SKM-1 treated with dmso at 0.1 percent for 144 hours (cell line): ENCODE measurements around the gene IGIP.

Experiments
- DNase-seq: peaks from one replicate; lab custom pipeline; 2025; ENCODE audit not compliant: unreplicated experiment; lab: John Stamatoyannopoulos, UW

IGIP gene

GRCh38 chr5:140125637-140126036 is at the start of gene IGIP:
TSS of gene IGIP (plus strand) at chr5:140125937. CDS start at chr5:140128477, 2,540 bp downstream.
- no peak for DNase-seq

- no peak for DNase-seq
Measured at GRCh38 chr5:140076142-140076541, 49.6 kb upstream of the IGIP start.

GRCh38 chr5:140076788-140077187 is 48.9 kb upstream of the IGIP start:
- DNase-seq = no peak

GRCh38 chr5:140083120-140083519 is 42.6 kb upstream of the IGIP start:
- DNase-seq = peak; percentile 2

- no peak for DNase-seq
Measured at GRCh38 chr5:140083650-140084049, 42.1 kb upstream of the IGIP start.

GRCh38 chr5:140084541-140084940 is 41.2 kb upstream of the IGIP start:
- no peak for DNase-seq

DNA sequence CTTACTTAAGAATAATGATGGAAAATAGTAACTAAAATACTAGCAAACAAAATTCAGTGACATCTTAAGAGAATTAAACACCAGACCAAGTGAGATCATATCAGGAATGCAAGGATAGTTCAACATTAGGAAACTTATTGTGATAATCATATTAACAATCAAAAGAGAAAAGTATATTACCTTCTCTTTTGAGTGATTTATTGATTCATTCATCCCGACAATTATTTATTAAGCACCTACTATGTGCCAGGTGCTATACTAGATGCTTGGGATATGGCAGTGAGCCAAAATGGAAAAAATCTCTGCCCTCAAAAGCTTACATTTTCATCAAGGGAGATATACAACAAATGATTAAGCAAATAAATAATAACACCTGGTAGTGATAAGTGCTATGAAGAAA is 35.5 kb upstream of the IGIP start:
- no peak for DNase-seq

DNA sequence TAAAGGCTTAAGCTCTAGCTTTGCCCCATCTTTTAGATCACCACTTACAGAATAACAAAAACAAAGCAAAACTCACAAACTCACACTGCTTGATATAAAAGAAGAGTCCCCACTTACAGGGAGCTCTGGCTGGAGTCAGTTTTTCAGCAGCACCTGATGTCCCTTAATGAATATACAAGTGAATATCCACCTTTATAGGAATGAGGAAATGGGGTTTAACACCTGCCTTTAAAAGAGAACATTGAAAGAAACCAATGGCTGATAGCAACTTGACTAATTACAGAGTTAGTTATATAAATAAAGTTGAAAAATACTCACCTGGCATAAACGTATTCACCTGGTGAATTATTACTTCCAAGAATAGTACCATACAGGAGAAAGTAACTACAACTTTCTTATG is 32.6 kb upstream of the IGIP start:
- DNase-seq = no peak

DNA sequence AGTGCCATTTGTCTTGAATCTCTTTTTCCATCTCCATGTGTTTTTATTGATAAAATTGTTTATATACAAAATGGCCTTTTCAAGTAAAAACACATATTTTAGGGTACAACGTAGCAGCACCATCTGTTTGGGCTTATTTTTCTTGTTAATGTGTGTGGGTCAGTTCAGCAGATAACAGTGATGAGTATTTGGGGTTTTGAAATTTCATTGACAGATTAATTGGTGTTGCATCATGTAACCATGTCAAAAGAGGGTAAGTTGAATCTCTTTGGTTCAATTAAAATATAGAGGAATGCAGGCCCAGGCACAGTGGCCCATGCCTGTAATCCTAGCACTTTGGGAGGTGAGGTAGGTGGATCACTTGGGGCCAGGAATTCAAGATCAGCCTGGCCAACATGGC is 31.9 kb upstream of the IGIP start:
- no peak for DNase-seq

DNA sequence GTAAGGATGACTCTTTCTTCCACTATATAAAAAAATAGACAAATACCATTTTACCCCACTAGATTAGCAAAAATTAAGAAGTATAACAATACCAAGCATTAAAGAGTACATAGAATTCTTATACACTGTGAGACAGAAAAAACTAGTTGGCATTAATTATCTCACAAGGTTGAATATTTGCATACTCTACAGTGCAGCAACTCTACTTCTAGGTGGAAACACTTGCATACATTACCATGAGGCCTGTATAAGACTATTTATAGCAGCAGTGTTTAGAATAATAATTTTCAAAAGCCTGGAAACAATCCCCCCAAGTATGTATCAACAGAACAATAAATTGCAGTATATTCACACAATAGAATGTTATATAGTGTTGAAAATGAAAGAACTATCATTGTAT is 30.8 kb upstream of the IGIP start:
- DNase-seq = no peak

DNA sequence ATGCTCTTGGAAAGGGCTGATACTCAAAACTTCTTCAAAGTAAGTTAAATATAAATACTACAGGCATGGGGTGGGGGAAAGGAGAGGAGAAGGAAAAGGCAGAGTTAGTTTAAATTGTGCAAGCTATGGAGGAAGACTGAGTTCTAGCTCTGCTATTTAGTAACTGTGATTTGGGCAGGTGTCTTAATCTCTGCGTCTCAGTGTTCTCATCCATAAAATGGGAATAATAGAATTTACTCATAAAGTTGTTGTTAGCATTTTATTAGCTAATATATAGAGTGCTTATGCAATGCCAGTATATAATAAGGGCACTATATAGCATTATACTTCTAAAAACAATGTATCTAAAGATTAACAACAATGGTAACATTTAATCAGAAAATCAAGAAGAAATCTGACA is 24.6 kb upstream of the IGIP start:
- no peak for DNase-seq

DNA sequence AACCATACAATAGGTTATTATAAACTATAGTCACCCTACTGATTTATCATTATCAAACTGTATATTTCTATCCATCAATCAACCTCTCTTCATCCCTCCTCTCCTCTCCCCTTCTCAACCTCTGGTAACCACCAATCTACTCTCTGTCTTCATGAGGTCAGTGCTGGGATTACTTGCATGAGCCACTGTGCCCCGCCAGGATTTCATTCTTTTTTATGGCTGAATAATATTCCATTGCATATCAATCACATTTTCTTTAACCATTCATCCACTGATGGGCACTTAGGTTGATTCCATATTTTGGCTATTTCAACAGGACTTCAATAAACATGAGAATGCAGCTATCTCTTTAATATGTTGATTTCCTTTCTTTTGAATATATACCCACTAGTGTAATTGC is 22.6 kb upstream of the IGIP start:
- DNase-seq = no peak

- DNase-seq = no peak
Measured at GRCh38 chr5:140104100-140104499, 21.6 kb upstream of the IGIP start.

DNA sequence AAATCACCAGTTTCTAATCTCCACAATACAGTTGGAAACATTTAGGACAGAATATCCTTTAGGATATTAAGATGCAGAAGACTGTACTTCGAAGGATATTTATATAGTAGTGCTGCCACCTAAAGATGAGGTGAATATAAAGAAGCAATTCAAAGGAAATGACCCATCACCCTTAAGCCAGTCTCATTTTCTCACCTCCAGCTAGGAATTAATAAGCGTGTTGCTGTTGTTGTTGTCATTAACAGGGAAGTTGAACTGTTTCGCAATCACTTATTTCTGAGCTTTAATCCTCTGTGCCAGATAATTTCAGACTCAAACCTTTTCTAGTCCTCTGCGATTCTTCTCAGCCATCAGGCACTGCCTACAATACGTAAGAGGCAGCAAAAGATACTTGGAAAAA is 19.6 kb upstream of the IGIP start:
- DNase-seq = no peak

DNA sequence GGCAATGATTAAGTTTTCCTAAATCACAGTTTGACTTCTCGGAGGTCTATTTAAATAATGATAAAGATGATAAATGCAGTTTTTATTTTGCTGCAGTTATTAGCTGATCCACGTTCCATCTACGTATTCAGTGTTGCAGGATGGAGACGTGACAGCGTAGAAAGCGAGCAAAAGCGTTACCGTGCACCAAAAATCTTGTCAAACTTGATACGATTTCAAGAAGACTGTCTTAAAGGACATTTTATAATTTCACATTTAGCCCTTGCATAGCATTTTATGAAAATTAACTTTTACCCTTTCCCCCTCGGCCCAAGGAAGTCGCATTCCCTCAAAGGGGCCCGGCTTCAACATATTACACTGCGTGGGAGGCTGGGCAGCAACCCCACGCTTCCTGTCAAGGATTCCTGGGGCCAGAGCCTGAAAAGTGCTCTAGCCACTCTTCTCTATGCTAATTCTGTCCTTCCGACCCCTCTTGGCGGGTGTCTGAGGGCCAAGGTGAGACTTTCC is 18.9 kb upstream of the IGIP start:
- no peak for DNase-seq

GRCh38 chr5:140107312-140108092 is 18.2 kb upstream of the IGIP start:
- DNase-seq = peak; percentile 94

DNA sequence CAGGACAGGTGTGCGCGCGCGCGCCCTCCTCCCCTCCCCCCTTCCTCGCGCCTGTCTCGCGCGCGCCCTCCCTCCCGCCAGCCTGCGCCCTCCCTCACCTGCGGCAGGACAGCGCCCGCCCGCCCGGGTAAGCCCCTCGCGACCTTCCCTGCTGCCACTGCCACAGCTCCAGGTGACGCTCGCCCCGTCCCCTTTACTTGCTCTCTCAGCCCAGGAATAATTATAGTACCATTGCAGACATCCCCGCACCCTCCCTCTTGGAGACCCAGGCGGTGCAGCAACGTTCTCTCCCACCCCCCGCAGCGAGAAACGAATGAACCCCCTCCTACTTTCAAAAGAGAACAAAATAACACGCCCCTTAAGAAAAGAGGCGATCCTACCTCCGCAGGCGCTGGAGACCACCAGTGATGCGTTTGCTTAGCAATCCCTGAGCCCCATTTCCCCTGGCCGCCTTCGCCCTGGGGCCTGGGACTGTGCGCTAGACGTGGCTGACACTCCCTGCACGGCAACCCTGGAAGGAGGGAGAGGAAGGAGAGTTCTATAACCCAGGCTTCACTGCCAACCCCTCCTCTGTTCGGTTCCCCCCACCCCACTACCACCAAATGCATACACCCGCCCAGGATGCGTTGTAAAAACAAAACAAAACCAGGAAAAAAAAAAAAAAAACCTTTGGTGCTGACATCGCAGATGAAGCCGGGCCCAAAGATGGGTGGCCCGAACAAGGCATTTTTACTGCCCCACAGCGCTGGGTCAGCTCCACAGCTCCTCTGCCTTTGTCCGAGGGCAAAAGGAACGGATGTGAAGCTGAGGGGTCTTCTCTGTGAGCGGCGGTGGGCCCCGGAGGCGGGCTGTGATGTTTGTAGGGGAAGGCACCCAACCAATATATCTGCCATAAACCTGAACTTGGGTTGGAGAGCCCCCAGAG is 17.4 kb upstream of the IGIP start:
- peak; percentile 27 for DNase-seq

- DNase-seq = no peak
Measured at GRCh38 chr5:140109018-140109758, 16.5 kb upstream of the IGIP start.

DNA sequence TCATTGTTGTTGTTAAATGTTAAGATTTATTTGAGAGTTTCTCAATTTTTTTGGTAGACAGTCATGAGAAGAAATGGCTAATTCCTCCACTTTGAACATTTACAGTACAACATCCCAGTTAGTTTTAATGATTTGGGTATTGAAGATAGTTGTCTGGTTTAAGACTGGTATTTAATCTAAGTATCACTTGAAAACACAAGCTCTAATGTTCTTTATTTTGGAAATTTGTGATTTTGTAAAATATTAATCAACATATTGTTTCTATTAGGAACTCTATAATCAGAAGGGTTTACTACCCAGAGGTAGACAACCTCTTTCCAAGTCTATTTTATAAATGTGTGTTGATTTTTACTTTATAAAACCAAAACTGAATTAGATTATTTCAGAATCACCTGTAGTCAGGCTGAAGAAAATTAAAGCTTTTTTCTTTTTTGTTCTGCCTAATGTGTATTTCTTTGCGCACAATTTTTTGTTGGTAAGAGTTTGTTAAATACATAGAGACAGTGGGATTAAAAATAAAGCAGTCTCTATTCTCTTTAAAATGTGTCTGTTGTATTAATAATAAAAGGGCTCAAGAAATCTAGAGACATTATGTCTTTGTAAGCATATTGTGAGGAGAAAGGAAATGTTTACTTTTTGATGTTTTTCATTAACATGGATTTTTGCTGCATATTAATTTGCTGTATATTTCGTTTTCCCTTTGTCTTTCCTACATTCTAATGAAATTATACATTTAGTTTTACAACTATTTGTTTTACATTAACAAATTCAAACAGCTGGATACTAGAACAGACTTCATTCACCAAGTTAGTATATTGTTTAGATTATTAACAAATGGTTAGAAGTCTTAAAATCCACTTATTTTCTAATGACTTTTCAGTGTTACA is 15.7 kb upstream of the IGIP start:
- DNase-seq = no peak

- no peak for DNase-seq
Measured at GRCh38 chr5:140110646-140110957, 15.1 kb upstream of the IGIP start.
